GM12891 (cell line): ENCODE results near the gene DALRD3.

Experiments used
- POLR2A ChIP-seq: IDR thresholded peaks from 2 replicates; pipeline ENCODE4 v1.6.1; 2011; ENCODE audit warnings: low read depth, low read length, control low read depth
- POLR2AphosphoS5 ChIP-seq: IDR thresholded peaks from 2 replicates; pipeline ENCODE4 v1.6.1; 2011; ENCODE audit warnings: low read depth, low read length, control low read depth

DNA sequence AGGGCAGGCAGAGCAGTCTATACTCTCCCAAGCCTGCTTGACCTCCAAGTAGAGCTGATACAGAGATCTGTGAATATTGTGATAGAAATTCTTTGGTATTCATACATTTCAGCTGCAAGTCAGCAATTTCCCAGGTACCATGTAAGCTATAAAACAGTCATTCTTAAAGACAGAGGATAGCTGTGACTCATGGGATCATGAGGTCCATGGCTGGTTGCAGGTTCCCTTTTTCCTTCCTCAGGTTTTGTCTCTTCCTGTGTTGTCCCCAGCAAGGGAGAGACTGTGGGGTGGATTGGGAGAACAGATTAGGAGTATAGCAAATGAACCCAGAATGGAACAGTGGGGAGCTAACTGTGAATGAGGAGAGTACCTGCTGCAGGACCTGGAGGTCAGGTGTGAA lies 33.7 kb downstream of the DALRD3 start:
- TF ChIP-seq POLR2A (no peak), POLR2AphosphoS5 (no peak)
